ENCODE results near the gene DNAL1. TPM values are rescaled to one million over a fixed set of nuclear protein-coding genes. Genes with fewer than 3 reads are reported as not detected.

DNAL1 gene
- total and polyA plus RNA-seq, 2 donors = 4.1 to 6.0 TPM

DNA sequence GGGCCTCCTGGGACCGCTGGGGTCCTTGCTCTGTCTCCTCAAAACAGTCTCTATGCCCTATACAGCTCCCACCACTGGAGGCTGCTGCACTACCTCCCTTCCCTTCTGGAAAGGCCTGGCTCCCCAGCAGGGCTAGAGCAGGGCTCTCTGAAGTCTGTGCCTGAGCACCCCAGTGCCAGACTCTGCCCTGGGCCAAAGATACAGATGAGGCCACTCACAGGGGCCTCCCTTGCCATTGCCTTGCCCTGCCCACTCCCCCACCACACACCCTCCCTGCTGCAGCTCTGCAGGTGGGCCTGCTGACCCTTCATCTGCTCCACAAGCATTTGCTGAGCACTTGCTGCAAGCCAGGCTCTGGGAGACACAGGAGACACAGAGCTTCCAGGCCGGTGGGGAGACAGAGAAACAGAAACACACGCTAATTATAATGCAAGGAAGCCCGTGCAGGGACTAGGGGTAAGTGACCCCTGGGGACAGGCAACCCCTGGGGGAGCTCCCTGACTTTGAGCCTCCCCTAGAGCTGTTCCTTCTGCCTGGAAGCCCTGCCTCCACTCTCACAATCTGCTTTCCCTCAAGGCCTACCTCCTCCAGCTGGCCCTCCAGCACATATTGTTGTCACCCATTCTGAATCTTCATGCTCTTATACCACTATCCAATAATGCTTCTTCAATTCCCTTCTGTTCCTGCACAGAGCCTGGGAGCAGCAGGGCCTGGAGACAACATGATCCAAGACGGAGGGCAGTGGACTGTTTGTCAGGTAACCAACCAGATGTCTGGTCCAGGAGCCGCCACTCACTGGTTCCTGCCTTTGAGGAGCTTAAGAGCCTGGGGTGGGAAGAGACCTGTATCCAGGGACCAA, 102.0 kb downstream of the DNAL1 start:
- H3K4me1 ChIP-seq (ENCODE audit: control insufficient read depth in 2 of 2, insufficient read depth in 2 of 2, low read length in 2 of 2) = peaks cover 41 to 87% of the 10 kb centered on the region in 2 donors
- DNase-seq (ENCODE audit: low read depth in 6 of 9, low spot score in 9 of 9) = no peak
- peaks cover 0 to 3% of the 10 kb centered on the region in 2 donors for H3K9me3 ChIP-seq (ENCODE audit: control insufficient read depth in 2 of 2, insufficient read depth in 1 of 2, low read length in 1 of 2)
- peak overlapping the region in 1 of 2 donors; percentile 43 for H3K27ac ChIP-seq (ENCODE audit: low read depth in 1 of 2, low read length in 1 of 2)
- H3K27me3 ChIP-seq (ENCODE audit: control insufficient read depth in 2 of 2, insufficient read depth in 1 of 2, low read length in 1 of 2) = no peaks in the 10 kb centered on the region
- H3K36me3 ChIP-seq (ENCODE audit: control insufficient read depth in 2 of 2, insufficient read depth in 2 of 2, low read length in 1 of 2) = peaks cover 0 to 7% of the 10 kb centered on the region in 2 donors
- no peak overlapping the region for H3K4me3 ChIP-seq (ENCODE audit: low read length in 2 of 2)
- 76% methylated on average over 6 of the region's 6 CpGs for WGBS

DNA sequence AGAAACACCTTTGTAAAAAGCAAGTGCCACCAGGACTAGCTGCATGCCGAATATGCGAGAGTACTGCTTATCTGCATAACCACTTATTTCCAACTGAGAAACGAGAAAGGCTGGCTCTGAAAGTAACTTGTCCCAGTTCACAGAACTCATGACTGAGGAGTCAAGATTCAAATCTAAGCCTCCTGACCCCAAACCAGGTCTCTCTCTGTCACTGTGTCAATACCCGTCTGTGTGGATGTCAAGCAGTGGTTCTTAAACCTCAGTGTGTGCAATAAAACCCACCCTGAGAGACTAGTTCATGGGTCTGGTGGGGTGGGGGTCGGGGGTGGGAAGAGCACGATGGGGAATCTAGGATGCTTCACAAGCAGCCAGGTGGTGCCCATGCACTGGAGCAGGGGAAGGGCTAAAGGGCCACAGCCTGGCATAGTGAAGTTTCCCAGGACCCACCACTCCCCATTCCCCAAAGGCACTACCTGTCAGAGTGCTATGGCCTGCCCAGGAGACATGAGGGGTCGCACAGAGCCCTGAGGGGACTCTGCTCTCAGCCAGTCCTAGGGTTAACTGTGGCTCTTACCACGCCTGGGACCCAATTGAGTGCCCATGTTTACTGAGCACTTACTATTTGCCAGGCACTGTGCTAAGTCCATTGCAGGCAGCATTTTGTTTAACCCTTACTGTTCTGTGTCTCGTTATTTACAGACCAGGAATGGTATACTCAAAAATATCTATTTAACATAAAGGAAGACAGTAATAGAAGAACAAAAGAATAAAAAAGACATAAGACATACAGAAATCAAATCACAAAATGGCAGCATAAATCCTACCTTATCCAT, 102.8 kb downstream of the DNAL1 start:
- Histone ChIP-seq H3K9me3 (ENCODE audit: control insufficient read depth in 2 of 2, insufficient read depth in 1 of 2, low read length in 1 of 2) (peaks cover 0 to 3% of the 10 kb centered on the region in 2 donors), H3K27me3 (ENCODE audit: control insufficient read depth in 2 of 2, insufficient read depth in 1 of 2, low read length in 1 of 2) (no peaks in the 10 kb centered on the region), H3K36me3 (ENCODE audit: control insufficient read depth in 2 of 2, insufficient read depth in 2 of 2, low read length in 1 of 2) (peaks cover 0 to 7% of the 10 kb centered on the region in 2 donors), H3K4me1 (ENCODE audit: control insufficient read depth in 2 of 2, insufficient read depth in 2 of 2, low read length in 2 of 2) (peaks cover 41 to 87% of the 10 kb centered on the region in 2 donors), H3K4me3 (ENCODE audit: low read length in 2 of 2) (no peak overlapping the region), H3K27ac (ENCODE audit: low read depth in 1 of 2, low read length in 1 of 2) (no peak overlapping the region)
- WGBS = 88% methylated on average over 9 of the region's 9 CpGs
- no peak for DNase-seq (ENCODE audit: low read depth in 6 of 9, low spot score in 9 of 9)

DNA sequence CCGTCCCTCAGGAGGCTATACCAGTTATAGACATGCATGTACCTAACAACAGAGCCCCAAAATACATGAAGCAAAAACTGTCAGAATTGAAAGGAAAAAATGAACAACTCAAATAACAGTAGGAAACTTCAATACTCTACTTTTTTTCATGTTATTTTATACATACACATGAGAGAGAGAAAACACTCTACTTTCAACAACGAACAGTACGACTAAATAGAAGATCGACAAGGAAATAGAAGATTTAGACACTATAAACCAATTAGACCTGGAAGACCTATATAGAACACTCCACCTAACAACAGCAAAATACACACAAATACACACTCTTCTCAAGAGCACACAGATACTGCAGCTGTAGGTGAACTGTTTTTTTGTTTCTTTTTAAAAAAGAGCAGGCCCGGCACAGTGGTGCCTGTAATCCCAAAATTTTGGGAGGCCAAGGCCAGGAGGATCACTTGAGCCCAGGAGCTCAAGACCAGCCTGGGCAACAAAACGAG, 104.1 kb downstream of the DNAL1 start:
- Histone ChIP-seq H3K27ac (ENCODE audit: low read depth in 1 of 2, low read length in 1 of 2) (no peak overlapping the region), H3K4me3 (ENCODE audit: low read length in 2 of 2) (no peak overlapping the region), H3K4me1 (ENCODE audit: control insufficient read depth in 2 of 2, insufficient read depth in 2 of 2, low read length in 2 of 2) (peaks cover 43 to 87% of the 10 kb centered on the region in 2 donors), H3K9me3 (ENCODE audit: control insufficient read depth in 2 of 2, insufficient read depth in 1 of 2, low read length in 1 of 2) (peaks cover 0 to 3% of the 10 kb centered on the region in 2 donors), H3K27me3 (ENCODE audit: control insufficient read depth in 2 of 2, insufficient read depth in 1 of 2, low read length in 1 of 2) (no peaks in the 10 kb centered on the region), H3K36me3 (ENCODE audit: control insufficient read depth in 2 of 2, insufficient read depth in 2 of 2, low read length in 1 of 2) (peaks cover 0 to 7% of the 10 kb centered on the region in 2 donors)
- DNase-seq (ENCODE audit: low read depth in 6 of 9, low spot score in 9 of 9) = no peak
- 87% methylated on average over 6 of the region's 6 CpGs for WGBS

GRCh38 chr14:73749706-73750530, 105.1 kb downstream of the DNAL1 start:
- H3K4me1 ChIP-seq (ENCODE audit: control insufficient read depth in 2 of 2, insufficient read depth in 2 of 2, low read length in 2 of 2) = peaks cover 43 to 87% of the 10 kb centered on the region in 2 donors
- H3K4me3 ChIP-seq (ENCODE audit: low read length in 2 of 2) = no peak overlapping the region
- no peaks in the 10 kb centered on the region for H3K27me3 ChIP-seq (ENCODE audit: control insufficient read depth in 2 of 2, insufficient read depth in 1 of 2, low read length in 1 of 2)
- DNase-seq (ENCODE audit: low read depth in 6 of 9, low spot score in 9 of 9) = no peak
- H3K9me3 ChIP-seq (ENCODE audit: control insufficient read depth in 2 of 2, insufficient read depth in 1 of 2, low read length in 1 of 2) = peaks cover 0 to 3% of the 10 kb centered on the region in 2 donors
- H3K27ac ChIP-seq (ENCODE audit: low read depth in 1 of 2, low read length in 1 of 2) = no peak overlapping the region
- 85% methylated on average over 11 of the region's 11 CpGs for WGBS
- H3K36me3 ChIP-seq (ENCODE audit: control insufficient read depth in 2 of 2, insufficient read depth in 2 of 2, low read length in 1 of 2) = peaks cover 0 to 7% of the 10 kb centered on the region in 2 donors

DNA sequence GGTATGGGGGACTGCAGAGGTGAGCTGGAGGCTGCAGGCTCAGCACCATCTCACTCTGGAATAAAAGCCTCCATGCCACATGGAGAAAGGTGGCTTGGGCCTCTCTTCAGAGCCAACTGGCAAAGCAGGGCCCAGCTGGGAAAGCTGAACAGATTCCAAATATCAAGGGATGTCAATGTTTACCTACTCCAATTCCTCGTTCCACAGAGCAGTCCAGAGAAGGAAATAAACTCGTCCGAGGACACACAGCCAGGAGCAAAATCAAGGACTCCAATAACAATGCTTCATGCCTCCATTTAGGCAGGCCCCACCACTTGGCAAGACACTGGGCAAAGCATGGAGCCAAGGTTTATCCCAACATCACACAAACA, 105.7 kb downstream of the DNAL1 start:
- Histone ChIP-seq H3K27me3 (ENCODE audit: control insufficient read depth in 2 of 2, insufficient read depth in 1 of 2, low read length in 1 of 2) (no peaks in the 10 kb centered on the region), H3K36me3 (ENCODE audit: control insufficient read depth in 2 of 2, insufficient read depth in 2 of 2, low read length in 1 of 2) (peaks cover 0 to 7% of the 10 kb centered on the region in 2 donors), H3K27ac (ENCODE audit: low read depth in 1 of 2, low read length in 1 of 2) (no peak overlapping the region), H3K9me3 (ENCODE audit: control insufficient read depth in 2 of 2, insufficient read depth in 1 of 2, low read length in 1 of 2) (peaks cover 0 to 3% of the 10 kb centered on the region in 2 donors), H3K4me1 (ENCODE audit: control insufficient read depth in 2 of 2, insufficient read depth in 2 of 2, low read length in 2 of 2) (peaks cover 44 to 87% of the 10 kb centered on the region in 2 donors), H3K4me3 (ENCODE audit: low read length in 2 of 2) (no peak overlapping the region)
- WGBS = 90% methylated on average over 3 of the region's 3 CpGs
- DNase-seq (ENCODE audit: low read depth in 6 of 9, low spot score in 9 of 9) = no peak

DNA sequence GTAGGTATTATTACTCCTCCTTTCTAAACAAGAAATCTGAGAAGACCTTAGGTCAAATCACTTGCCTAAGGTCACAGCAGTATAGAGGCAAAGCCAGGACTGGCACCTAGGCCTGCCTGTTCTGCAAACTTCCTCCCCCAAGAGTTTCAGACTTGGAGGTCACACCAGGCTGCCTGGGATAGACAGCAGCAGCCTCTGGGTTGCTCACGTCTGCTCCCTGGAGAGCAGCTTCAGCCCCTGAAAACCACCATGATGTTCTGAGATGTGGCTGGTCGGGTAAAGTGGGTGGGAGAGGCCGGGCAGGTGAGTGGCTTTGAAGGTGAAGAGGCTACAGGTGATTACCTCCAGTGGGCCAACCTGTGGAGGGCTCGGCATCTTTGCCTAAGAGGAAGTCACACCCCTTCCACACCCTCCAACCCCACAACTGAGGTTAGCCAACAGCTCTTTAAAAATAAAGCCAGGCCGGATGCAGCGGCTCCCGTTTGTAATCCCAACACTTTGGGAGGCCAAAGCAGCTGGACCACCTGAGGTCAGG, 106.4 kb downstream of the DNAL1 start:
- DNase-seq (ENCODE audit: low read depth in 6 of 9, low spot score in 9 of 9) = no peak
- WGBS = 60% methylated on average over 7 of the region's 7 CpGs

DNA sequence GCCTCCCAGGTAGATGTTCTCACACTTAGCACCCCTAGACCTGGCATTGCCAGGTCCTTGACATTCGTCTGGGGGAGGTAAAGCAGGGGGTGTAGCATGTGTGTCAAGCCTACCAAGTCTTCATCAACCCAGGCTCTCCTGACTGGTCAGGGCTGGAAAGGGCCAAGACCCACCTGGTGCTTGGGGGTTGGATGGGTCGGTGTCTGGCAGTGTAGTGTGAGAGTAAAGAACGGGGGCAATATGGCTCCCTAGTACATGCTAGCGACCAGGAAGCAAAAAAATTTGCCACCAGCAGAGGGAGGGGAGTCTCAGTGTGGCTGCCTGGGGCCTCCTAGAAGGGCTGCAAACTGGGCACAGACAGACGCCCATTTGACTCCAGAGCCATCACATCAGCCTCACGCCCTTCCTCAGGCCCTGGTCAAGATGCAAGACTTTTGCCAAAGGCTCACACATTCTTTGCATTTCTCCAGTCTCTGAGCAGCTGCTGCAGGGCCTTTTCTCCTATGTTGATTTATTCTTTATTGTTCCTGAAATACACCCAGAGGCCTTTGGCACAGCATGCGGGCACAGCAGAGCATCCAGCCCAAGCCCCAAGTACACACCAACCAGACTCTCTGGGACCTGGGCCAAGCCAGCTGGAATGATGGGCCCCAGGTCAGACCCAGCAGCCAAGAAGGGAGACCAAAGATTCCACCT, 107.7 kb downstream of the DNAL1 start:
- Histone ChIP-seq H3K36me3 (ENCODE audit: control insufficient read depth in 2 of 2, insufficient read depth in 2 of 2, low read length in 1 of 2) (no peaks in the 10 kb centered on the region), H3K9me3 (ENCODE audit: control insufficient read depth in 2 of 2, insufficient read depth in 1 of 2, low read length in 1 of 2) (peaks cover 0 to 3% of the 10 kb centered on the region in 2 donors), H3K4me1 (ENCODE audit: control insufficient read depth in 2 of 2, insufficient read depth in 2 of 2, low read length in 2 of 2) (peaks cover 60 to 87% of the 10 kb centered on the region in 2 donors), H3K27me3 (ENCODE audit: control insufficient read depth in 2 of 2, insufficient read depth in 1 of 2, low read length in 1 of 2) (no peaks in the 10 kb centered on the region), H3K4me3 (ENCODE audit: low read length in 2 of 2) (no peak overlapping the region), H3K27ac (ENCODE audit: low read depth in 1 of 2, low read length in 1 of 2) (peak overlapping the region; percentile 77 to 87)
- DNase-seq (ENCODE audit: low read depth in 6 of 9, low spot score in 9 of 9) = peak in 3 of 9 donors; percentile 48 to 70 (median 65)
- 73% methylated on average over 7 of the region's 7 CpGs for WGBS

More for the DNA sequence above, 106.4 kb downstream of the DNAL1 start:
- peaks cover 0 to 7% of the 10 kb centered on the region in 2 donors for H3K36me3 ChIP-seq (ENCODE audit: control insufficient read depth in 2 of 2, insufficient read depth in 2 of 2, low read length in 1 of 2)
- no peak overlapping the region for H3K4me3 ChIP-seq (ENCODE audit: low read length in 2 of 2)
- no peak overlapping the region for H3K27ac ChIP-seq (ENCODE audit: low read depth in 1 of 2, low read length in 1 of 2)
- H3K27me3 ChIP-seq (ENCODE audit: control insufficient read depth in 2 of 2, insufficient read depth in 1 of 2, low read length in 1 of 2) = no peaks in the 10 kb centered on the region
- peaks cover 51 to 87% of the 10 kb centered on the region in 2 donors for H3K4me1 ChIP-seq (ENCODE audit: control insufficient read depth in 2 of 2, insufficient read depth in 2 of 2, low read length in 2 of 2)
- peaks cover 0 to 3% of the 10 kb centered on the region in 2 donors for H3K9me3 ChIP-seq (ENCODE audit: control insufficient read depth in 2 of 2, insufficient read depth in 1 of 2, low read length in 1 of 2)
